Omental fat pad (tissue), 4 donors: ENCODE measurements around the gene FBXL14. TPM values are rescaled to one million over a fixed set of nuclear protein-coding genes. Genes with fewer than 3 reads are reported as not detected.
A peak's percentile ranks its signal among the peaks of the same experiment; 100 is the strongest.

ENCODE experiments used
- ATAC-seq: fragments of 150-250 bp; one replicate; pipeline ENCODE4 v1.9.1; 2016; ENCODE audit warnings: mild to moderate bottlenecking, moderate library complexity; ENCODE audit not compliant: low FRiP score
- DNase-seq: peaks from one replicate; pipeline ENCODE4 v3.0.0-alpha.2; 2019; ENCODE audit warnings: low spot score
- CTCF ChIP-seq, 3 donors: fragments of 450-650 bp; IDR thresholded peaks; one replicate each; pipeline ENCODE4 v1.5.1; 2016 to 2017; ENCODE audit warnings: antibody characterized with exemption in 3 of 3, mild to moderate bottlenecking in 3 of 3, moderate library complexity in 2 of 3
- total RNA-seq, 4 donors: library from RNA; depleted of rRNA; stranded (reverse); fragments of >200 nt; gene quantifications; one replicate each; pipeline ENCODE4 v1.1.0, GENCODE V29; 2016

FBXL14 gene
- total RNA-seq, 4 donors from 2014 or later: 7.3 to 15.6 (median 10.1) TPM

- no peak for TF ChIP-seq CTCF (IDR thresholded peaks at IDR 0.05)
- no peak for ATAC-seq
Observed at GRCh38 chr12:1587927-1588574, 6.3 kb downstream of the FBXL14 start.

GRCh38 chr12:1584326-1584725 is 10.1 kb downstream of the FBXL14 start:
- DNase-seq (no peak), ATAC-seq (no peak)
- no peak for TF ChIP-seq CTCF (IDR thresholded peaks at IDR 0.05)

More at GRCh38 chr12:1587927-1588574, 6.3 kb downstream of the FBXL14 start:
- DNase-seq: no peak

GRCh38 chr12:1583421-1584078 is 10.8 kb downstream of the FBXL14 start:
- peak in 2 of 3 donors; percentile 61 to 79 for TF ChIP-seq CTCF (IDR thresholded peaks at IDR 0.05)
- no peak for DNase-seq
- peak; percentile 55 for ATAC-seq

- no peak for TF ChIP-seq CTCF (IDR thresholded peaks at IDR 0.05)
- ATAC-seq (no peak), DNase-seq (no peak)
Observed at GRCh38 chr12:1582709-1583050, 11.7 kb downstream of the FBXL14 start.

GRCh38 chr12:1581973-1582708 is 12.2 kb downstream of the FBXL14 start:
- TF ChIP-seq CTCF (IDR thresholded peaks at IDR 0.05): no peak
- no peak for DNase-seq
- ATAC-seq: no peak

- ATAC-seq (no peak), DNase-seq (no peak)
- TF ChIP-seq CTCF (IDR thresholded peaks at IDR 0.05): no peak
Observed at GRCh38 chr12:1580526-1580925, 13.9 kb downstream of the FBXL14 start.
